ENCODE measurements around the gene CDH24. TPM values are rescaled to one million over a fixed set of nuclear protein-coding genes. Genes with fewer than 3 reads are reported as not detected.

Gene CDH24
- total and polyA plus RNA-seq, 2 of the 13 experiments (the other 11 are each of a cell fraction or from before 2014, with no cell fraction given) = 0.69 to 0.99 TPM

DNA sequence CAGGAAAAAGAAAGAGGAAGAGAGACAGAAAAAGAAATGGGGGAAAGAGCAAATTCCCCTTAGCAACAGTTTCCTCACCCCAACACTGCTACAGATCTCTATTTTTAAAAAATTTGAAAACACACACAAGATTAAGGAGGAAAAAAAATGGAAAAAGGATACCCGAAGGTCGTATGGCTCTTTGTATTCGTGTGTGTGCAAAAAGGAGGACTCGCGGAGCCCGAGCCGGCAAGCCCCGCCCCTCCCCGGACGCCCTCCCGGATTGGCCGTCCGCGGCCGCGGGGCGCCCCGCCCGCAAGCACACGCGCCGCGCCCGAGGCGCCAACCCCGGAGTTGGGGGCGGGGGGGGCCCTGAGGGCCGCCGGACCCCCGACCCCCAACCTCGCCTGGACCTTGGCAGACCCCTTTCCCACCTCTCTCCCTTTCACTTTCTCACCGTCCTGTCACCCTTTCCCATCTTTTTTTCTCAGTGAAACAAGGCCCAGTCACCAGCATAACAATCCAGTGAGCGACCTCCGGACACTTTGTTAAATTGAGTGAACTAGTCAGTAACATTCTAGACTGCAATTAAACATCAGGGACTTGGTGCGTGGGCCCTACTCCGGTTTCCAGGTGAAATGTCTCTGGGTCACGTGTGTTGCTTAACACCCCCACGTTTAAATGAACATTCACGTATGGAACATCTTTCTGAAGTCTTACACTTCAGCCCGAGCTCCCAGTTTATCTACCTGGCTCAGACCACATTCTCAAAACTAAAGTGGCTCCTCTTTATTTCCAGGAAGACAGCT is 47.2 kb downstream of the CDH24 start, which contains the start of gene C14orf93 (continued):
- TF ChIP-seq TFE3 (CRISPR knock-in tag; IDR thresholded peaks at IDR 0.05) = peak; percentile 66
- peak; percentile 71; the same call in 1 of the 2 replicates for TF ChIP-seq MAZ (IDR thresholded peaks at IDR 0.05; ENCODE audit: borderline replicate concordance, low read depth, low read length)
- TF ChIP-seq MAZ (CRISPR knock-in tag; IDR thresholded peaks at IDR 0.05; ENCODE audit: low read depth) = peak; percentile 87
- TF ChIP-seq MTA1 (CRISPR knock-in tag; IDR thresholded peaks at IDR 0.05; ENCODE audit: borderline replicate concordance) = peak; percentile 81; the same call in 1 of the 2 replicates
- TF ChIP-seq PRDM15 (CRISPR knock-in tag; IDR thresholded peaks at IDR 0.05) = no peak
- peak; percentile 45; the same call in 1 of the 2 replicates for TF ChIP-seq ETV6 (CRISPR knock-in tag; conservative IDR thresholded peaks at IDR 0.05)
- peak; percentile 40 for TF ChIP-seq FOXO1 (CRISPR knock-in tag; IDR thresholded peaks at IDR 0.05)
- TF ChIP-seq ZBTB20 (CRISPR knock-in tag; IDR thresholded peaks at IDR 0.05; ENCODE audit: borderline replicate concordance, low read depth) = no peak; the same call in 1 of the 2 replicates
- TF ChIP-seq U2AF2 (IDR thresholded peaks at IDR 0.05; ENCODE audit: low read depth, low read length) = no peak
- TF ChIP-seq, protein P1, sequence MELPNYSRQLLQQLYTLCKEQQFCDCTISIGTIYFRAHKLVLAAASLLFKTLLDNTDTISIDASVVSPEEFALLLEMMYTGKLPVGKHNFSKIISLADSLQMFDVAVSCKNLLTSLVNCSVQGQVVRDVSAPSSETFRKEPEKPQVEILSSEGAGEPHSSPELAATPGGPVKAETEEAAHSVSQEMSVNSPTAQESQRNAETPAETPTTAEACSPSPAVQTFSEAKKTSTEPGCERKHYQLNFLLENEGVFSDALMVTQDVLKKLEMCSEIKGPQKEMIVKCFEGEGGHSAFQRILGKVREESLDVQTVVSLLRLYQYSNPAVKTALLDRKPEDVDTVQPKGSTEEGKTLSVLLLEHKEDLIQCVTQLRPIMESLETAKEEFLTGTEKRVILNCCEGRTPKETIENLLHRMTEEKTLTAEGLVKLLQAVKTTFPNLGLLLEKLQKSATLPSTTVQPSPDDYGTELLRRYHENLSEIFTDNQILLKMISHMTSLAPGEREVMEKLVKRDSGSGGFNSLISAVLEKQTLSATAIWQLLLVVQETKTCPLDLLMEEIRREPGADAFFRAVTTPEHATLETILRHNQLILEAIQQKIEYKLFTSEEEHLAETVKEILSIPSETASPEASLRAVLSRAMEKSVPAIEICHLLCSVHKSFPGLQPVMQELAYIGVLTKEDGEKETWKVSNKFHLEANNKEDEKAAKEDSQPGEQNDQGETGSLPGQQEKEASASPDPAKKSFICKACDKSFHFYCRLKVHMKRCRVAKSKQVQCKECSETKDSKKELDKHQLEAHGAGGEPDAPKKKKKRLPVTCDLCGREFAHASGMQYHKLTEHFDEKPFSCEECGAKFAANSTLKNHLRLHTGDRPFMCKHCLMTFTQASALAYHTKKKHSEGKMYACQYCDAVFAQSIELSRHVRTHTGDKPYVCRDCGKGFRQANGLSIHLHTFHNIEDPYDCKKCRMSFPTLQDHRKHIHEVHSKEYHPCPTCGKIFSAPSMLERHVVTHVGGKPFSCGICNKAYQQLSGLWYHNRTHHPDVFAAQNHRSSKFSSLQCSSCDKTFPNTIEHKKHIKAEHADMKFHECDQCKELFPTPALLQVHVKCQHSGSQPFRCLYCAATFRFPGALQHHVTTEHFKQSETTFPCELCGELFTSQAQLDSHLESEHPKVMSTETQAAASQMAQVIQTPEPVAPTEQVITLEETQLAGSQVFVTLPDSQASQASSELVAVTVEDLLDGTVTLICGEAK (IDR thresholded peaks at IDR 0.05) = no peak
- TF ChIP-seq, protein P1 (CRISPR knock-in tag; IDR thresholded peaks at IDR 0.05) = no peak; the same call in none of the 2 replicates
